Cortex of kidney (tissue), 1 donor: ENCODE results near the gene EXOC3.
"Not testable (repeated sequence)": the region's sequence is repeated elsewhere in the genome, so short reads cannot be mapped to it uniquely, and the experiment has no call there.

Source experiments
- DNase-seq: peaks from one replicate; lab custom pipeline; 2025; lab: John Stamatoyannopoulos, UW

EXOC3 gene

GRCh38 chr5:504326-505154, 61.6 kb downstream of the EXOC3 start:
- DNase-seq: no peak

DNA sequence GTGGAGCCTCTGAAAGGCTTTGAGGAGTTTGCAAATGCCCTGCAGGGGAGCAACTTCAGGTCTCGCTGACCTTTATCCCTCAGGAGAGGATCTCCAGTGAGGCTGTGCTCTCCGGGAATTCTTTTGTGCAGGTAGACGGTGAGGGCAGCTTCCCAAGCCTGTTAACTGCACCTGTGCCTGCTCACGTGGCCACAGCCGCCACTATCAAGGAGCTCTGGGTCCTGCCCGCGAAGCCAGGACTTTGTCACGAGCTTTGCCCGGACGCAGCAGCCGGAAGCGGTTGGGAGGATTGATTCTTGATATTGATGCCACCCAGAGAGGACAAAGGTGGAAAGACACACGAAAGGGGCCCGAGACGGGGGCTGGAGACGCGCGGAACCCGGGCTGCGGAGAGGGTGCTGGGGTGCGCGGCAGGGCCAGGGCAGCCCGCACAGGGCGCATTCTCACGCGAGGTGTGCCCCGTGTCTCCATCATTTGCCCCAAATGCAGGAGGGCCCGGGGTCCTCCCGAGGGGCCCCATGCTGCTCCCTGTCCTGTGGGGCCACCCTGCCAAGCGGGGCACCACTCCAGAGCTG, 63.1 kb downstream of the EXOC3 start:
- DNase-seq: no peak

GRCh38 chr5:507986-508575, 65.1 kb downstream of the EXOC3 start:
- not testable (repeated sequence) for DNase-seq

- DNase-seq: no peak
Observed at GRCh38 chr5:509611-510185, 66.7 kb downstream of the EXOC3 start.

DNA sequence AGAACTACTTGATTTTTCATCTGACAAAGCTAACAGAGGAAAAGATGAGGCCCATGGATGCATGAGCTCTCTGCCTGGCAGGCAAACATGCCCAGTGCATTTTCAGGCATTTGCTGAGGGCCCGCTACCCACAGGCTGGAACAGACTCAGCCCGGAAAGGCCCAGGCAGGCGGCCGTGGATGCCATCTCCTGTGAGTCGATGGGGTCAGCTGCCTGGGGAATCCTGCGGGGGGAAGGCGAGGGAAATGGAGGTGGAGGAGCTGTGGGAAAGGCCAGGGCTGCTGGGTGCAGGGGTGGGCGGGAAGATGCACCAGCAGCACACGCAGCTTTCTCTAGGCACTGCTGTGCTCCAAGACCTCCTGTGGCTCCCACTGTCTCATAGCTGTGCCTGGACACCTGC, 67.5 kb downstream of the EXOC3 start:
- DNase-seq: no peak

- no peak for DNase-seq
Observed at GRCh38 chr5:511476-511875, 68.5 kb downstream of the EXOC3 start.

- DNase-seq: no peak
Observed at GRCh38 chr5:513216-514100, 70.5 kb downstream of the EXOC3 start.

DNA sequence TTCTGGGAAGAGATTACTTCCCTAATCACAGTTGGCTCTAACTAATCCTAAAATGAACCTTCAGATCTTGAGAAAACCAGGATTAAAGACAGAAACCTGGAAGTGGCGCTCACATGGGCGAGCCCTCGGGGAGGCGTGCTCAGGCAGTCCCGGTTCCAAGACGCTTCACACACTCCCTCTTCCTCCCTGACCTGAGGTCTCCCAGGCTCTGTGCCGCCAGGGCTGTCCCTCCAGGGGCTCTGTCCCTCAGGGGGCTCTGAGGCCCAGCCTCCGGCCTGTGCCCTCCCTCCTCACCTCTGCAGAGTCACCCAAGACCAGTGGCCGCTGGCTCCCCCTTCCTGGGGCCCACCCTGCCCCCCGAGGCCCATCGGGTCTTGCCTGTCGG, 71.1 kb downstream of the EXOC3 start:
- no peak for DNase-seq

GRCh38 chr5:514673-515072, 71.7 kb downstream of the EXOC3 start:
- DNase-seq: no peak

DNA sequence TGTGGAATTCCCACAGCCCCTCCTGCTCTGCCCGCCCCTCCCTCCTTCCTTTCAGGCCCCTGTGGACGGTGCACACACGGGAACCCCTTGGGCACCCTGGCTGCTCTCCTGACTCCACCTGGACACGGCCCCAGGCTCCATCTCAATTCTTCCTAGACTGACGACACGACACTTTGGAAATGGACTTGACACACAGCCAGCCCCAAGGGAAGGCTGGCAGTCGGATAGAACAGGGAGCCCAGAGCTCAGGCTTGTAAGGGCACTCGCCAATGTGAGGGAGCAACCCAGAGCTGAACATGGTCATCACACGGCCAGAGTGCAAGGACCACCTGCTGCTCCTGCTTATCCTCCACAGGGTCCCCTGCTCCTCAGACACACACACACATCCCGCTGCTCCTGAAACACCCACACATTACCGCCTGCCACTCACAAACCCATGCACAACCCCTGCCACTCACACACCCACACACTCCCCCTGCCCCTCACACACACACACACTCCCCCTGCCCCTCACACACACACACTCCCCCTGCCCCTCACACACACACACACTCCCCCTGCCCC, 72.4 kb downstream of the EXOC3 start:
- DNase-seq: no peak

GRCh38 chr5:516338-516925, 73.5 kb downstream of the EXOC3 start:
- no peak for DNase-seq
